ENCODE results near the gene SLC18A3.

Gene SLC18A3

DNA sequence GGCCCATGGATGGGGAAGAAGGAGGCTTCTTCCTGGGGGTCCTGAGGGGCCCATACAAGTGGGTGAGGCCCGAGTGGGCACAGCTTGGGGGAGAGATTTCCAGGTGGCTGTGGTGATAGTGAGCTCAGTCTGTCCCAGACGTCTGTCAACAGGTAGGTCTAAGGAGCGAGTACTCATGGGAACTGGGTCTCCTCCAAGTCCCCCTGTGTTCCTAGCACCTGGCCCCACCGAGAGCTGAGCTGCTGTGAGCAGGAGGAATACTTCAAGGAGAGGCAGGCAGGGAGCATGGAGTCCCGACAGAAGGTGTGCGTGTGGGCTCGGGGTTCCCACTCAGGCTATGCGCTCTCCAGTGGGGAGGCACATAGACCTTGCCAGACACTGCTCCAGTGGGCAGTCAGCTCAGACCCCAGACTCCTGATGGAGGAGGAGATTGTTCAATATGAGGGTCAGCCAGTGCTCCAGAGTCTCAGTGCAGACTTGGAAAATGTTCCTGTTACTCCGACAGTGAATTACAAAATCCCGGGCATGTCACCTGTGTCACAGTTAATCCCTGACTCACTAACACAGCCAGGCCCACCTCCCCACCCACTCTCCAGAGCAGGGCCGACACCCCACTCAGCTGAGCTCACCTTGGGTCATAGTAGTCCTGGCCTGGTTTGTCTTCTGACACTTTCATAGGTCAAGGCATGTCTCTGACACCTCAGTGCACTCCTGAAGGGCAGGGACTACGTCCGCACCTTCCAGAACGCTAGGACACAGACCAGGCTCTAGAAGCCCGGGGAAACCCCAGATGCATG lies 41.1 kb downstream of the SLC18A3 start:
- DNase-seq (ENCODE audit: low spot score), result no peak

DNA sequence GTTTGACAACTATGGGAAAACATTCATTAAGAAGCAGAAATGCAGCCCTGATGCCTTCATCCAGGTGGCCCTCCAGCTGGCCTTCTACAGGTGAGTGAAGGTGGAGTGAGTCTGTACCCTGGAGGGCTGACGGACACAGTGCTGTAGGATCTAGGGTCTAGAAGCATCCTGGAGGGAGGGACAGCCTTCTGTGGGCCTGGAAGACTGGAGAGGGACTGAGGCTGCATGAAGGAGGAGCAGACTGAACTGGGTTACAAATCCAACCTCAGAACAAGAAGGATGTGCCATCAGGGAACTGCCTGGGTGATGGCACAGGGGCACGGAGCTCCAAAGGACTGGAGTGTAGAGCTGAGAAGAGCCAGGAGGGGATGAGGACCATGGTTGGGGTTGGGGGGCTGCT lies 41.8 kb downstream of the SLC18A3 start:
- DNase-seq (ENCODE audit: low spot score), result no peak

GRCh38 chr10:49652421-49653272 lies 42.5 kb downstream of the SLC18A3 start:
- DNase-seq (ENCODE audit: low spot score), result no peak

DNA sequence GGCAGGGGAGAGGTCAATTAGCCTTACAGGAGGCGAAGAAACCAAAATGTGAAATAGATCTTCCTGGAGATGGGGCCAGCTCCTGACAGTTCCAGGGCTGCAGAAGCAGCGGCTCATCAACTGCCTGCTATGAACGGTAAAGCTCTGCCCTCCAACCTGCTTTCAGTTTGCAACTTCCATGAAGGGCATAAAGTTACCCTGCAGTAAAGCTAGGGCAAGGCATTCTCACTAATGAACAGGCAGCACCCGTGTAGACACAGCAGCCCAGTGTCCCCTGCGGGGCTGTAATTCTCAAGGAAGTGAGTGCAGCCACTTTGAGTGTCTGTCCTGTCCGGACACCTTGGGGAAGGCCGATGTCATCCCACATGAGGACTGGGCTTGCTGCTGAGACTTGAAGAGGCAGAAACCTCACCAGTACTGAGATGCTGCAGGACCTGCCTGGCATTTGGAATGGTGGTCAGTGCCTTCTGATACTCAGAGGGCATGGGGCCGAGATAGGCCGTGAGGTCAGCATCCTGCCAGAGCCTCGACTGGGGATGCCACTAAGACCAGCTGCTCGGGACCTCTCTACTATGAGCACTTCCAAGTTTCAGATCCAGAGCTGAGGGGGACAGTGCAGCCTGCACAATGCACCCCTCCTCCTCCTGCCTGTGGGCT lies 43.3 kb downstream of the SLC18A3 start:
- no peak for DNase-seq (ENCODE audit: low spot score)

DNA sequence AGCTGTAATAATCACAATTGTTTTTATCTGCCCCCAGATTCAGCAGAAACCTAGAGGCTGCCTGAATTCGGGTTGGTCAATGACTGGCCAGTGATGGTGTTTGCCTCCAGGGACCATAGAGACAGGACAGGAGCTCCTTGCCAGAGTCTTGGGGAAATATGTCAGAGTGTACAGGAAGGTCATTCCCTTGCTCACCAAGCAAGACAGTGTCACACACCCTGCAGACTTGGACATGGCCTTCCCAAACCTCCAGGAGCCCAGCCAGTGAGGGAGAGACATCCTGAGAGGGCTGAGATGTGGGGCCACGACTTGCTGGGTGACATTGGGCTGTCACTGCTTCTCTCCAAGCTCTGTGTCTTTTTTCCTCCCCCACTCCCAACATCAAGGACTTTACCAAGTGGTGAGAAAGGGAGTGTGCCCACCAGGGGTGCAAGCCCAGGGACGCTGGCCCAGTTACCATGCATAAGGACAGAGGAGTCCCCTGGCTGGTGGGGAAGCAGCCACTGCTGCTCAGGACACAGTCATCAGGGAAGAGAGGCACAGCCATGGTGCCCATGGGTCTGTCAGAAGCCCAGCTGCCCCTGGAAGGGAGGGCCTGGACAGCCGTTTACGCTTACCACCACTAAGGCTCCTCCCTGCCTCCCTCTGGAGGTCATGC lies 44.1 kb downstream of the SLC18A3 start:
- DNase-seq (ENCODE audit: low spot score), result no peak

DNA sequence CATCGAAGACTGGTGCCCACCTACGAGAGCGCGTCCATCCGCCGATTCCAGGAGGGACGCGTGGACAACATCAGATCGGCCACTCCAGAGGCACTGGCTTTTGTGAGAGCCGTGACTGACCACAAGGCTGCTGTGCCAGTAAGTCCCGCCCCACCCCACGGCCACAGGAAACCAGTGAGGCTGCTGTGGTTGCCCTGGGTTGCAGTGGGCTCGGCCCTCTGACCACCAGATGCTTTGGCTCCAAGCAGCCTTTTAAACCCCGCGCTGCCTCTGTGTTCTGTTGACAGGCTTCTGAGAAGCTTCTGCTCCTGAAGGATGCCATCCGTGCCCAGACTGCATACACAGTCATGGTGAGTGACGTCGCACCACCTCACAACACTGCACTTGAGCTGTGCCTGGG lies 45.0 kb downstream of the SLC18A3 start:
- DNase-seq (ENCODE audit: low spot score), result no peak

- no peak for DNase-seq (ENCODE audit: low spot score)
Measured at GRCh38 chr10:49656845-49657493, 46.9 kb downstream of the SLC18A3 start.

GRCh38 chr10:49657606-49658005 lies 47.5 kb downstream of the SLC18A3 start:
- DNase-seq (ENCODE audit: low spot score), result no peak

GRCh38 chr10:49661140-49661856 lies 51.2 kb downstream of the SLC18A3 start:
- no peak for DNase-seq (ENCODE audit: low spot score)

All from kidney capillary endothelial cell (primary cell).